Liver (tissue), 9 donors: ENCODE data around the gene TNFSF8. TPM values are rescaled to one million over a fixed set of nuclear protein-coding genes. Genes with fewer than 3 reads are reported as not detected.

Experiments used
- DNase-seq: peaks from one replicate; pipeline ENCODE4 v3.0.0-alpha.2; 2017; ENCODE audit warnings: low spot score
- H3K27ac ChIP-seq, 2 donors: one replicate each; pipeline ENCODE4 v1.7.0; 2013; ENCODE audit warnings: inconsistent platforms in 2 of 2, low read length in 2 of 2, control low read depth in 1 of 2, low read depth in 1 of 2, mild to moderate bottlenecking in 1 of 2
- H3K27me3 ChIP-seq, 4 donors: one replicate each; pipeline versions ENCODE4 v1.6.1 to v1.7.0; 2013; ENCODE audit warnings: low read length in 3 of 4, inconsistent platforms in 1 of 4, mild to moderate bottlenecking in 1 of 4, moderate library complexity in 1 of 4; ENCODE audit not compliant: control insufficient read depth in 4 of 4, insufficient read depth in 4 of 4
- H3K36me3 ChIP-seq, 4 donors: one replicate each; pipeline versions ENCODE4 v1.6.1 to v1.7.0; 2013; ENCODE audit warnings: low read length in 3 of 4, mild to moderate bottlenecking in 3 of 4, low read depth in 1 of 4, moderate library complexity in 1 of 4; ENCODE audit not compliant: control insufficient read depth in 4 of 4, insufficient read depth in 3 of 4
- H3K4me1 ChIP-seq, 4 donors: one replicate each; pipeline versions ENCODE4 v1.6.1 to v1.7.0; 2013; ENCODE audit warnings: low read length in 3 of 4, mild to moderate bottlenecking in 3 of 4, moderate library complexity in 1 of 4; ENCODE audit not compliant: control insufficient read depth in 4 of 4, insufficient read depth in 4 of 4
- H3K4me3 ChIP-seq, 3 donors: one replicate each; pipeline versions ENCODE4 v1.6.1 to v1.7.0; 2013; ENCODE audit warnings: low read length in 3 of 3, control low read depth in 1 of 3, low read depth in 1 of 3, mild to moderate bottlenecking in 1 of 3
- H3K9ac ChIP-seq, 2 donors: one replicate each; pipeline ENCODE4 v1.7.0; 2013; ENCODE audit warnings: low read length in 2 of 2, mild to moderate bottlenecking in 2 of 2, moderate library complexity in 2 of 2, control low read depth in 1 of 2, low read depth in 1 of 2
- H3K9me3 ChIP-seq, 4 donors: one replicate each; pipeline versions ENCODE4 v1.6.1 to v1.7.0; 2013; ENCODE audit warnings: low read length in 3 of 4; ENCODE audit not compliant: control insufficient read depth in 4 of 4
- ATF3 ChIP-seq: IDR thresholded peaks from 2 replicates; pipeline ENCODE4 v1.6.1; 2016; ENCODE audit warnings: antibody characterized with exemption
- CTCF ChIP-seq: fragments of 150-350 bp; IDR thresholded peaks from 2 replicates; pipeline ENCODE4 v1.5.1; 2017; ENCODE audit warnings: improper control_type of control experiment, low read depth, low read length; ENCODE audit not compliant: missing input control
- EGR1 ChIP-seq, 2 donors: IDR thresholded peaks; 2 replicates each; pipeline ENCODE4 v1.6.1; 2016 to 2018; ENCODE audit warnings: antibody characterized with exemption in 2 of 2, low read depth in 2 of 2
- FOXA1 ChIP-seq: IDR thresholded peaks from 2 replicates; pipeline ENCODE4 v1.6.1; 2016; ENCODE audit warnings: antibody characterized with exemption
- FOXA2 ChIP-seq: IDR thresholded peaks from 2 replicates; pipeline ENCODE4 v1.6.1; 2016; ENCODE audit warnings: antibody characterized with exemption
- GABPA ChIP-seq, 2 donors: IDR thresholded peaks in 1 of 2; conservative IDR thresholded peaks in 1 of 2; 2 replicates each; pipeline ENCODE4 v1.6.1; 2016; ENCODE audit warnings: antibody characterized with exemption in 2 of 2, mild to moderate bottlenecking in 1 of 2, moderate library complexity in 1 of 2
- HNF4A ChIP-seq, 2 donors: conservative IDR thresholded peaks; 2 replicates each; pipeline ENCODE4 v1.6.1; 2016; ENCODE audit warnings: antibody characterized with exemption in 2 of 2, mild to moderate bottlenecking in 2 of 2
- HNF4G ChIP-seq: IDR thresholded peaks from 2 replicates; pipeline ENCODE4 v1.6.1; 2016; ENCODE audit warnings: antibody characterized with exemption
- JUND ChIP-seq, 2 donors: IDR thresholded peaks; 2 replicates each; pipeline ENCODE4 v1.6.1; 2016; ENCODE audit warnings: antibody characterized with exemption in 2 of 2
- MAX ChIP-seq: IDR thresholded peaks from 2 replicates; pipeline ENCODE4 v1.6.1; 2016; ENCODE audit warnings: antibody characterized with exemption
- NR2F2 ChIP-seq: IDR thresholded peaks from 2 replicates; pipeline ENCODE4 v1.6.1; 2016; ENCODE audit warnings: antibody characterized with exemption
- RAD21 ChIP-seq, 2 donors: IDR thresholded peaks; 2 replicates each; pipeline ENCODE4 v1.6.1; 2016; ENCODE audit warnings: antibody characterized with exemption in 2 of 2, mild to moderate bottlenecking in 2 of 2
- REST ChIP-seq: IDR thresholded peaks from 2 replicates; pipeline ENCODE4 v1.6.1; 2016; ENCODE audit warnings: antibody characterized with exemption, mild to moderate bottlenecking
- RXRA ChIP-seq, 2 donors: IDR thresholded peaks; 2 replicates each; pipeline ENCODE4 v1.6.1; 2017 to 2018; ENCODE audit warnings: antibody characterized with exemption in 2 of 2, mild to moderate bottlenecking in 1 of 2
- SP1 ChIP-seq: IDR thresholded peaks from 2 replicates; pipeline ENCODE4 v1.6.1; 2018; ENCODE audit warnings: antibody characterized with exemption, mild to moderate bottlenecking
- YY1 ChIP-seq: IDR thresholded peaks from 2 replicates; pipeline ENCODE4 v1.6.1; 2016; ENCODE audit warnings: antibody characterized with exemption, mild to moderate bottlenecking
- ZBTB33 ChIP-seq: IDR thresholded peaks from 2 replicates; pipeline ENCODE4 v1.6.1; 2016; ENCODE audit warnings: antibody characterized with exemption
- WGBS: extraction: QIAGEN DNeasy Blood & Tissue Kit; methylation state at CpG from one replicate; pipeline ENCODE4 v1.1.7; 2013; 5-methylcytosine and 5-hydroxymethylcytosine counted together
- polyA plus RNA-seq, 2 donors: library from polyadenylated mRNA; stranded (reverse) in 1 of 2; unstranded in 1 of 2; fragments of 200-250 nt in 1 of 2; fragments of >200 nt in 1 of 2; fragmentation: Nextera tagmentation in 1 of 2; extraction: Ambion mirVana in 1 of 2; gene quantifications; one replicate each; pipeline versions ENCODE4 v1.2.1 to v1.2.3, GENCODE V29; 2013 to 2015
- total RNA-seq, 2 donors: library from RNA; depleted of rRNA; stranded (reverse); fragments of >200 nt; gene quantifications; one replicate each; pipeline ENCODE4 v1.2.3, GENCODE V29; 2014
- donor health status: healthy.
- donor health status: healthy.
- donor health status: healthy.
- donor health status: healthy.
- donor health status: healthy.

TNFSF8 gene
- total and polyA plus RNA-seq, 4 donors, result 0.28 to 1.4 (median 0.51) TPM

GRCh38 chr9:114908805-114909448 lies 21.5 kb downstream of the TNFSF8 start:
- no peak overlapping the region for H3K9ac ChIP-seq
- WGBS, result 84% methylated on average over 6 of the region's 6 CpGs
- no peaks in the 10 kb centered on the region for H3K27me3 ChIP-seq
- H3K4me1 ChIP-seq, result peaks cover 0 to 17% (median 11%) of the 10 kb centered on the region in 4 donors
- no peak overlapping the region for H3K4me3 ChIP-seq
- DNase-seq, result no peak
- no peak for TF ChIP-seq YY1
- no peak for TF ChIP-seq SP1
- no peak for TF ChIP-seq MAX
- TF ChIP-seq GABPA (IDR thresholded peaks at IDR 0.05 in 1 of 2, conservative IDR thresholded peaks at IDR 0.05 in 1 of 2), result no peak
- TF ChIP-seq RXRA (IDR thresholded peaks at IDR 0.05), result no peak
- TF ChIP-seq CTCF, result no peak
- TF ChIP-seq JUND (IDR thresholded peaks at IDR 0.05), result no peak
- no peak for TF ChIP-seq REST
- TF ChIP-seq FOXA2, result no peak
- no peak for TF ChIP-seq ATF3
- no peak for TF ChIP-seq HNF4A (conservative IDR thresholded peaks at IDR 0.05)
- TF ChIP-seq HNF4G, result no peak
- TF ChIP-seq NR2F2, result no peak
- TF ChIP-seq EGR1 (IDR thresholded peaks at IDR 0.05; ENCODE audit: low read depth in 2 of 2), result no peak
- TF ChIP-seq ZBTB33, result no peak
- no peak for TF ChIP-seq FOXA1
- no peak for TF ChIP-seq RAD21 (IDR thresholded peaks at IDR 0.05)
- no peak overlapping the region for H3K27ac ChIP-seq
- H3K36me3 ChIP-seq, result no peaks in the 10 kb centered on the region
- H3K9me3 ChIP-seq, result no peaks in the 10 kb centered on the region
